Measurements from ENCODE around the gene IRF5. TPM values are rescaled to one million over a fixed set of nuclear protein-coding genes. Genes with fewer than 3 reads are reported as not detected.

IRF5 gene
- total RNA-seq, 1 experiment from 2014 or later, result 0.74 TPM

- Histone ChIP-seq H2AFZ (ENCODE audit: low read length) (no peak overlapping the region), H2AK5ac (ENCODE audit: insufficient read length, low read length) (no peak overlapping the region), H3K4me2 (ENCODE audit: insufficient read depth, insufficient read length, low read length) (no peak overlapping the region), H2BK12ac (ENCODE audit: insufficient read length, low read depth, low read length) (no peak overlapping the region), H3K18ac (ENCODE audit: insufficient read length, low read depth, low read length) (no peak overlapping the region), H4K91ac (ENCODE audit: insufficient read length, low read depth, low read length) (no peak overlapping the region), H3K79me1 (ENCODE audit: insufficient read depth, low read depth, low read length, poor library complexity, severe bottlenecking) (no peaks in the 10 kb centered on the region), H3K4ac (ENCODE audit: low read depth, low read length) (no peak overlapping the region), H3K27me3 (ENCODE audit: insufficient read depth, low read length) (peaks cover 2% of the 10 kb centered on the region; the same call in 1 of the 2 replicates), H4K20me1 (ENCODE audit: control insufficient read depth, insufficient read depth, insufficient read length) (no peaks in the 10 kb centered on the region), H2BK20ac (ENCODE audit: low read depth, low read length, poor library complexity, severe bottlenecking) (no peak overlapping the region), H3K23ac (ENCODE audit: insufficient read length, low read depth, low read length) (no peak overlapping the region), H3K27ac (ENCODE audit: insufficient read length, low read depth, low read length) (no peak overlapping the region), H3K9ac (ENCODE audit: extremely low read depth, insufficient read length, low read length) (no peak overlapping the region), H4K5ac (ENCODE audit: insufficient read length, low read depth, low read length) (no peak overlapping the region), H3K56ac (ENCODE audit: insufficient read length, low read depth, low read length) (no peak overlapping the region), H3K9me3 (ENCODE audit: control insufficient read depth, low read depth, low read length) (no peaks in the 10 kb centered on the region), H2BK15ac (ENCODE audit: low read depth, low read length) (no peak overlapping the region), H3K4me1 (ENCODE audit: insufficient read depth, low read length) (no peaks in the 10 kb centered on the region), H2BK5ac (ENCODE audit: insufficient read length, low read length) (no peak overlapping the region), H3K23me2 (ENCODE audit: insufficient read length, low read depth, low read length, poor library complexity, severe bottlenecking) (no peaks in the 10 kb centered on the region), H3T11ph (ENCODE audit: low read length) (no peak overlapping the region), H2BK120ac (ENCODE audit: low read depth, low read length, poor library complexity, severe bottlenecking) (no peak overlapping the region), H3K14ac (ENCODE audit: insufficient read depth, low read length) (no peak overlapping the region; the same call in 1 of the 2 replicates), H4K8ac (replicated peaks; ENCODE audit: insufficient read length, low read depth, low read length) (no peak overlapping the region), H3K79me2 (ENCODE audit: insufficient read depth, low read length) (no peaks in the 10 kb centered on the region)
- no CpG with 5 or more reads among the region's 21 CpGs for WGBS (ENCODE audit: extremely low coverage, insufficient read length, low lambda C conversion rate)
- H3K27ac Mint-ChIP-seq, result no peak overlapping the region
- no peaks in the 10 kb centered on the region for H3K9me3 Mint-ChIP-seq
- peaks cover 10 to 12% of the 10 kb centered on the region in 2 experiments for H3K4me1 Mint-ChIP-seq
- no peaks in the 10 kb centered on the region; a peak in 1 of 7 replicates for H3K36me3 Mint-ChIP-seq (ENCODE audit: insufficient read depth in 1 of 3, low read depth in 3 of 3)
- H3K4me3 Mint-ChIP-seq, result no peak overlapping the region
- no peak for TF ChIP-seq CTCF (conservative IDR thresholded peaks at IDR 0.05)
- peaks cover 16% of the 10 kb centered on the region for H3K27me3 Mint-ChIP-seq (ENCODE audit: low read depth)
- no peak for DNase-seq
These were observed 8.1 kb downstream of the IRF5 start for GRCh38 chr7:128945668-128946366.

All from H9 (cell line).